Measurements from ENCODE around the gene DCLK2.

DNA sequence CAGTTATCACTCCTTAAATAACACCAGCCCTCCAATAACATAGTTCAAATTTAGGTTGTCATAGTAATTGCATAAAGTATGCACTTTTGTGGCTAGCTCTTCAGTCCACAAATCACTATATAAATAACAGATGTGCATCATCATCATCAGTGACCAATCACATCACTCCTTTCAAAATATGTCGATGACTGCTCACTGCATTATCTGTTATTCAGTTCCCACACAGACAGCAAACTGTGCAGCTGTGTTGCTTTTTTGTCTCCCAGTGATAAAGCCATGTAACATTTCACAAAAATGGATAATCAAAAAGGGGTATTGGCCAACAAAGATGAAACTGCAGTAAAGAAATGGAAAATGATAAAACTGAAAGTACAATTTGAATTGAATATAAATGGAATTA lies 205.4 kb downstream of the DCLK2 start:
- TF ChIP-seq, protein P1, sequence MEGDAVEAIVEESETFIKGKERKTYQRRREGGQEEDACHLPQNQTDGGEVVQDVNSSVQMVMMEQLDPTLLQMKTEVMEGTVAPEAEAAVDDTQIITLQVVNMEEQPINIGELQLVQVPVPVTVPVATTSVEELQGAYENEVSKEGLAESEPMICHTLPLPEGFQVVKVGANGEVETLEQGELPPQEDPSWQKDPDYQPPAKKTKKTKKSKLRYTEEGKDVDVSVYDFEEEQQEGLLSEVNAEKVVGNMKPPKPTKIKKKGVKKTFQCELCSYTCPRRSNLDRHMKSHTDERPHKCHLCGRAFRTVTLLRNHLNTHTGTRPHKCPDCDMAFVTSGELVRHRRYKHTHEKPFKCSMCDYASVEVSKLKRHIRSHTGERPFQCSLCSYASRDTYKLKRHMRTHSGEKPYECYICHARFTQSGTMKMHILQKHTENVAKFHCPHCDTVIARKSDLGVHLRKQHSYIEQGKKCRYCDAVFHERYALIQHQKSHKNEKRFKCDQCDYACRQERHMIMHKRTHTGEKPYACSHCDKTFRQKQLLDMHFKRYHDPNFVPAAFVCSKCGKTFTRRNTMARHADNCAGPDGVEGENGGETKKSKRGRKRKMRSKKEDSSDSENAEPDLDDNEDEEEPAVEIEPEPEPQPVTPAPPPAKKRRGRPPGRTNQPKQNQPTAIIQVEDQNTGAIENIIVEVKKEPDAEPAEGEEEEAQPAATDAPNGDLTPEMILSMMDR (IDR thresholded peaks at IDR 0.05; ENCODE audit: low read length): no peak
- TF ChIP-seq EZH2 (IDR thresholded peaks at IDR 0.05; ENCODE audit: borderline replicate concordance, low read length): no peak

Measured in OCI-LY1 (cell line).